Adipocyte (in vitro differentiated cells): Measurements from ENCODE around the gene FAAH2.

Experiments
- DNase-seq: peaks from one replicate; pipeline ENCODE4 v3.0.0-alpha.2; 2015; ENCODE audit warnings: low read depth
- H3K27me3 ChIP-seq: replicated peaks from 2 replicates; pipeline ENCODE4 v1.7.0; 2013; ENCODE audit warnings: mild to moderate bottlenecking, low read length, moderate library complexity; ENCODE audit not compliant: control insufficient read depth, insufficient read depth
- H3K36me3 ChIP-seq: 2 replicates; pipeline ENCODE4 v1.7.0; 2013; ENCODE audit warnings: low read length, mild to moderate bottlenecking, moderate library complexity; ENCODE audit not compliant: control insufficient read depth, insufficient read depth, severe bottlenecking
- H3K4me1 ChIP-seq: 2 replicates; pipeline ENCODE4 v1.7.0; 2013; ENCODE audit warnings: mild to moderate bottlenecking, low read length, moderate library complexity; ENCODE audit not compliant: control insufficient read depth, insufficient read depth
- H3K4me3 ChIP-seq: 2 replicates; pipeline ENCODE4 v1.7.0; 2013; ENCODE audit warnings: mild to moderate bottlenecking, low read length, moderate library complexity
- H3K9ac ChIP-seq: 2 replicates; pipeline ENCODE4 v1.7.0; 2013; ENCODE audit warnings: mild to moderate bottlenecking, low read length, moderate library complexity
- H3K9me3 ChIP-seq: 2 replicates; pipeline ENCODE4 v1.7.0; 2013; ENCODE audit warnings: mild to moderate bottlenecking, low read length, moderate library complexity; ENCODE audit not compliant: control insufficient read depth

The FAAH2 gene

GRCh38 chrX:57481514-57481913 lies 195.0 kb downstream of the FAAH2 start:
- Histone ChIP-seq H3K9me3 (peaks cover 7% of the 10 kb centered on the region), H3K27me3 (no peaks in the 10 kb centered on the region), H3K4me1 (no peaks in the 10 kb centered on the region), H3K36me3 (no peaks in the 10 kb centered on the region), H3K9ac (no peak overlapping the region), H3K4me3 (no peak overlapping the region)
- DNase-seq, result no peak

- no peak overlapping the region for H3K4me3 ChIP-seq
These were observed 230.0 kb downstream of the FAAH2 start for GRCh38 chrX:57516491-57516890.

GRCh38 chrX:57519578-57520118 lies 233.1 kb downstream of the FAAH2 start:
- H3K36me3 ChIP-seq, result no peaks in the 10 kb centered on the region
- H3K4me1 ChIP-seq, result no peaks in the 10 kb centered on the region
- H3K27me3 ChIP-seq, result no peaks in the 10 kb centered on the region
- H3K9ac ChIP-seq, result no peak overlapping the region
- H3K9me3 ChIP-seq, result peaks cover 4% of the 10 kb centered on the region
- no peak overlapping the region for H3K4me3 ChIP-seq
- no peak for DNase-seq

More at GRCh38 chrX:57516491-57516890, 230.0 kb downstream of the FAAH2 start:
- DNase-seq, result no peak
- Histone ChIP-seq H3K4me1 (no peaks in the 10 kb centered on the region), H3K36me3 (no peaks in the 10 kb centered on the region), H3K9me3 (no peaks in the 10 kb centered on the region), H3K9ac (no peak overlapping the region), H3K27me3 (no peaks in the 10 kb centered on the region)

GRCh38 chrX:57528670-57529255 lies 242.3 kb downstream of the FAAH2 start:
- Histone ChIP-seq H3K36me3 (no peaks in the 10 kb centered on the region), H3K27me3 (no peaks in the 10 kb centered on the region), H3K9ac (no peak overlapping the region), H3K4me3 (no peak overlapping the region), H3K4me1 (no peaks in the 10 kb centered on the region), H3K9me3 (peaks cover 11% of the 10 kb centered on the region)
- no peak for DNase-seq
